ACC112 (cell line): Measurements from ENCODE around the gene CAMKK2.
A peak's percentile ranks its signal among the peaks of the same experiment; 100 is the strongest.

Experiments used
- H2AFZ ChIP-seq: fragments of 200-600 bp; sonication (generic); one replicate; pipeline ENCODE4 v1.6.0; 2017; ENCODE audit warnings: antibody characterized with exemption, low read length; ENCODE audit not compliant: unreplicated experiment
- H3K27ac ChIP-seq: fragments of 200-600 bp; sonication (generic); 2 replicates; pipeline ENCODE4 v1.5.1; 2014; ENCODE audit warnings: low read depth, mild to moderate bottlenecking, antibody characterized with exemption, low read length, moderate library complexity
- H3K27me3 ChIP-seq: fragments of 200-600 bp; sonication (generic); 2 replicates; pipeline ENCODE4 v1.6.1; 2014; ENCODE audit warnings: mild to moderate bottlenecking, antibody characterized with exemption, low read length, moderate library complexity, mixed read lengths; ENCODE audit not compliant: insufficient read depth
- H3K36me3 ChIP-seq: fragments of 200-600 bp; sonication (generic); 2 replicates; pipeline ENCODE4 v1.6.1; 2016; ENCODE audit warnings: mild to moderate bottlenecking, antibody characterized with exemption, low read length, moderate library complexity, mixed read lengths; ENCODE audit not compliant: insufficient read depth
- H3K4me1 ChIP-seq: fragments of 200-600 bp; sonication (generic); one replicate; pipeline ENCODE4 v1.6.1; 2016; ENCODE audit warnings: low read length, mixed read lengths; ENCODE audit not compliant: insufficient read depth, unreplicated experiment, control insufficient read depth
- H3K4me3 ChIP-seq: fragments of 200-600 bp; sonication (generic); 2 replicates; pipeline ENCODE4 v1.5.1; 2014; ENCODE audit warnings: mild to moderate bottlenecking, low read depth, low read length
- H3K79me2 ChIP-seq: fragments of 200-600 bp; sonication (generic); one replicate; pipeline ENCODE4 v1.6.0; 2016; ENCODE audit warnings: low read length; ENCODE audit not compliant: control insufficient read depth, unreplicated experiment, insufficient read depth

Gene CAMKK2

GRCh38 chr12:121279071-121279375 is 17.5 kb downstream of the CAMKK2 start:
- H3K36me3 ChIP-seq = no peaks in the 10 kb centered on the region
- H3K27ac ChIP-seq = peak overlapping the region; percentile 80
- H2AFZ ChIP-seq = peak overlapping the region; percentile 20
- peaks cover 11% of the 10 kb centered on the region for H3K79me2 ChIP-seq
- H3K27me3 ChIP-seq = no peaks in the 10 kb centered on the region
- peaks cover 28% of the 10 kb centered on the region for H3K4me1 ChIP-seq
- H3K4me3 ChIP-seq = no peak overlapping the region

GRCh38 chr12:121278169-121279070 is 18.1 kb downstream of the CAMKK2 start:
- Histone ChIP-seq H2AFZ (no peak overlapping the region), H3K27me3 (no peaks in the 10 kb centered on the region), H3K79me2 (peaks cover 10% of the 10 kb centered on the region), H3K4me3 (no peak overlapping the region), H3K27ac (peak overlapping the region; percentile 80), H3K36me3 (no peaks in the 10 kb centered on the region), H3K4me1 (peaks cover 28% of the 10 kb centered on the region)

GRCh38 chr12:121277374-121277759 is 19.1 kb downstream of the CAMKK2 start:
- Histone ChIP-seq H3K79me2 (peaks cover 5% of the 10 kb centered on the region), H2AFZ (no peak overlapping the region), H3K4me3 (peak overlapping the region; percentile 43; the same call in 1 of the 2 replicates), H3K27me3 (no peaks in the 10 kb centered on the region), H3K4me1 (peaks cover 28% of the 10 kb centered on the region), H3K36me3 (no peaks in the 10 kb centered on the region), H3K27ac (peak overlapping the region; percentile 94)

GRCh38 chr12:121274036-121274763 is 22.3 kb downstream of the CAMKK2 start:
- Histone ChIP-seq H3K79me2 (peaks cover 5% of the 10 kb centered on the region), H2AFZ (no peak overlapping the region), H3K36me3 (no peaks in the 10 kb centered on the region; the same call in 1 of the 2 replicates), H3K27me3 (no peaks in the 10 kb centered on the region), H3K4me1 (peaks cover 20% of the 10 kb centered on the region), H3K27ac (no peak overlapping the region), H3K4me3 (no peak overlapping the region)

- Histone ChIP-seq H3K27ac (no peak overlapping the region), H3K4me1 (peaks cover 13% of the 10 kb centered on the region), H3K4me3 (no peak overlapping the region), H3K79me2 (peaks cover 2% of the 10 kb centered on the region), H2AFZ (no peak overlapping the region), H3K27me3 (no peaks in the 10 kb centered on the region), H3K36me3 (peaks cover 4% of the 10 kb centered on the region)
Observed at GRCh38 chr12:121273364-121273896, 23.1 kb downstream of the CAMKK2 start.

GRCh38 chr12:121267822-121268221 is 28.7 kb downstream of the CAMKK2 start:
- Histone ChIP-seq H2AFZ (no peak overlapping the region), H3K4me3 (no peak overlapping the region), H3K27me3 (no peaks in the 10 kb centered on the region), H3K79me2 (no peaks in the 10 kb centered on the region), H3K4me1 (no peaks in the 10 kb centered on the region), H3K36me3 (peaks cover 5% of the 10 kb centered on the region), H3K27ac (no peak overlapping the region)

GRCh38 chr12:121264951-121265515 is 31.5 kb downstream of the CAMKK2 start:
- Histone ChIP-seq H3K4me1 (no peaks in the 10 kb centered on the region), H2AFZ (no peak overlapping the region), H3K79me2 (no peaks in the 10 kb centered on the region), H3K27me3 (no peaks in the 10 kb centered on the region), H3K36me3 (peaks cover 8% of the 10 kb centered on the region), H3K4me3 (no peak overlapping the region), H3K27ac (no peak overlapping the region)

- no peaks in the 10 kb centered on the region for H3K4me1 ChIP-seq
- no peaks in the 10 kb centered on the region for H3K27me3 ChIP-seq
- no peak overlapping the region for H3K27ac ChIP-seq
- no peak overlapping the region for H3K4me3 ChIP-seq
- H3K36me3 ChIP-seq = peaks cover 8% of the 10 kb centered on the region
- no peaks in the 10 kb centered on the region for H3K79me2 ChIP-seq
- no peak overlapping the region for H2AFZ ChIP-seq
Observed at GRCh38 chr12:121264135-121264534, 32.4 kb downstream of the CAMKK2 start.

GRCh38 chr12:121263206-121263935 is 33.1 kb downstream of the CAMKK2 start:
- H3K4me1 ChIP-seq = no peaks in the 10 kb centered on the region
- 0 out of 2 replicates have a peak, but pooled peaks cover 3% of the 10 kb centered on the region for H3K36me3 ChIP-seq
- no peak overlapping the region for H3K4me3 ChIP-seq
- no peak overlapping the region for H3K27ac ChIP-seq
- H3K27me3 ChIP-seq = no peaks in the 10 kb centered on the region
- no peaks in the 10 kb centered on the region for H3K79me2 ChIP-seq
- no peak overlapping the region for H2AFZ ChIP-seq

GRCh38 chr12:121261398-121261797 is 35.1 kb downstream of the CAMKK2 start:
- Histone ChIP-seq H3K4me1 (no peaks in the 10 kb centered on the region), H2AFZ (no peak overlapping the region), H3K4me3 (no peak overlapping the region), H3K27ac (no peak overlapping the region), H3K79me2 (no peaks in the 10 kb centered on the region), H3K36me3 (0 out of 2 replicates have a peak, but pooled peaks cover 3% of the 10 kb centered on the region), H3K27me3 (no peaks in the 10 kb centered on the region)
